Measurements from ENCODE around the gene SOCS4. TPM values are rescaled to one million over a fixed set of nuclear protein-coding genes. Genes with fewer than 3 reads are reported as not detected.

SOCS4 gene
- total RNA-seq, 1 donor from 2014 or later, result 23.7 TPM

GRCh38 chr14:55097881-55098560, 71.0 kb downstream of the SOCS4 start:
- H3K27me3 Mint-ChIP-seq (ENCODE audit: unreplicated experiment), result no peaks in the 10 kb centered on the region
- no peak overlapping the region for H3K27ac Mint-ChIP-seq (ENCODE audit: unreplicated experiment)

GRCh38 chr14:55098561-55098898, 71.5 kb downstream of the SOCS4 start:
- no peak overlapping the region for H3K27ac Mint-ChIP-seq (ENCODE audit: unreplicated experiment)
- no peak for TF ChIP-seq CTCF (IDR thresholded peaks at IDR 0.05; ENCODE audit: unreplicated experiment)
- no peaks in the 10 kb centered on the region for H3K36me3 Mint-ChIP-seq (ENCODE audit: low read depth, unreplicated experiment)
- H3K4me1 Mint-ChIP-seq (ENCODE audit: unreplicated experiment), result no peaks in the 10 kb centered on the region
- no peaks in the 10 kb centered on the region for H3K9me3 Mint-ChIP-seq (ENCODE audit: unreplicated experiment)
- DNase-seq (ENCODE audit: low spot score), result no peak
- H3K4me3 Mint-ChIP-seq (ENCODE audit: unreplicated experiment), result no peak overlapping the region
- no peaks in the 10 kb centered on the region for H3K27me3 Mint-ChIP-seq (ENCODE audit: unreplicated experiment)

More at GRCh38 chr14:55097881-55098560, 71.0 kb downstream of the SOCS4 start:
- no peak for DNase-seq (ENCODE audit: low spot score)
- no peaks in the 10 kb centered on the region for H3K4me1 Mint-ChIP-seq (ENCODE audit: unreplicated experiment)
- TF ChIP-seq CTCF (IDR thresholded peaks at IDR 0.05; ENCODE audit: unreplicated experiment), result no peak
- H3K9me3 Mint-ChIP-seq (ENCODE audit: unreplicated experiment), result no peaks in the 10 kb centered on the region
- H3K36me3 Mint-ChIP-seq (ENCODE audit: low read depth, unreplicated experiment), result no peaks in the 10 kb centered on the region
- no peak overlapping the region for H3K4me3 Mint-ChIP-seq (ENCODE audit: unreplicated experiment)

Other genes with a start within 250 kb of the SOCS4 start
- gene GCH1, start 124.4 kb upstream of the SOCS4 start, total RNA-seq (ENCODE audit: unreplicated experiment), result 11.2 TPM
- 15.0 TPM for gene WDHD1, start 137 bp upstream of the SOCS4 start, total RNA-seq (ENCODE audit: unreplicated experiment)
- 106 TPM for gene MAPK1IP1L, start 24.4 kb downstream of the SOCS4 start, total RNA-seq (ENCODE audit: unreplicated experiment)
- 4.1 TPM for gene LGALS3, start 102.0 kb downstream of the SOCS4 start, total RNA-seq (ENCODE audit: unreplicated experiment)
- gene DLGAP5, start 164.3 kb downstream of the SOCS4 start, total RNA-seq (ENCODE audit: unreplicated experiment), result 12.8 TPM
- gene FBXO34, start 244.2 kb downstream of the SOCS4 start, total RNA-seq (ENCODE audit: unreplicated experiment), result 14.2 TPM